Mesodermal cell (in vitro differentiated cells): ENCODE measurements around the gene KANK2.

Experiments
- H3K27ac ChIP-seq: 2 replicates; pipeline ENCODE4 v1.7.0; 2013; ENCODE audit warnings: mild to moderate bottlenecking, low read depth, low read length, moderate library complexity; ENCODE audit not compliant: severe bottlenecking
- H3K36me3 ChIP-seq: 2 replicates; pipeline ENCODE4 v1.7.1; 2013; ENCODE audit warnings: mild to moderate bottlenecking, low read length, moderate library complexity; ENCODE audit not compliant: control insufficient read depth, insufficient read depth
- H3K4me1 ChIP-seq: one replicate; pipeline ENCODE4 v1.7.1; 2013; ENCODE audit warnings: mild to moderate bottlenecking, low read length; ENCODE audit not compliant: insufficient read depth, control insufficient read depth, poor library complexity, severe bottlenecking
- H3K4me3 ChIP-seq: 2 replicates; pipeline ENCODE4 v1.7.0; 2013; ENCODE audit warnings: low read length, control low read depth, mild to moderate bottlenecking; ENCODE audit not compliant: insufficient read depth, poor library complexity, severe bottlenecking; ENCODE audit errors: extremely low read depth
- H3K9me3 ChIP-seq: 2 replicates; pipeline ENCODE4 v1.7.1; 2013; ENCODE audit warnings: mild to moderate bottlenecking, low read length, moderate library complexity; ENCODE audit not compliant: control insufficient read depth
- WGBS, 2 experiments: methylation state at CpG; one replicate each; pipeline ENCODE4 v1.1.5; 2013; ENCODE audit warnings: missing lambda C conversion rate in 2 of 2; ENCODE audit not compliant: insufficient coverage in 2 of 2; 5-methylcytosine and 5-hydroxymethylcytosine counted together

Gene KANK2

DNA sequence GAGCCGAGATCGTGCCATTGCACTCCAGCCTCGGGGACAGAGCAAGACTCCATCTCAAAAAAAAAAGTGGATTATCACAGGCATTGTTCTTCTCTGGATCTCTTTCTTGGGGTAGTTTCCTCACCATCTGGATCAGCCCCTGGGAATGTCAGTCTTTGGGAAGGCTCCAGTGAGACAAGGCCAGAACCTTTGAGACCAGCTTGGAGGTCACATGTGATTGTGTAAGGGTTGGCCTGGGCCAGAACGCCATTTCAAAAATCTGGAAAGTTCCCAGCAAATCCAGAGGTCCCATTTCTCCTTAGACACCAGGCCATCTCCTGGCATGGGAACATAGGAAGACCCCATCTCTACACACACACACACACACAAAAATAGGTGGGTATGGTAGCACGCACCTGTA, 27.8 kb upstream of the KANK2 start:
- H3K9me3 ChIP-seq = peaks cover 7% of the 10 kb centered on the region
- H3K27ac ChIP-seq = no peak overlapping the region
- H3K4me3 ChIP-seq = no peak overlapping the region
- H3K36me3 ChIP-seq = peaks cover 33% of the 10 kb centered on the region
- no peaks in the 10 kb centered on the region for H3K4me1 ChIP-seq
- WGBS, 2 experiments = 94 to 100% methylated on average over 2 to 4 of the region's 5 CpGs

DNA sequence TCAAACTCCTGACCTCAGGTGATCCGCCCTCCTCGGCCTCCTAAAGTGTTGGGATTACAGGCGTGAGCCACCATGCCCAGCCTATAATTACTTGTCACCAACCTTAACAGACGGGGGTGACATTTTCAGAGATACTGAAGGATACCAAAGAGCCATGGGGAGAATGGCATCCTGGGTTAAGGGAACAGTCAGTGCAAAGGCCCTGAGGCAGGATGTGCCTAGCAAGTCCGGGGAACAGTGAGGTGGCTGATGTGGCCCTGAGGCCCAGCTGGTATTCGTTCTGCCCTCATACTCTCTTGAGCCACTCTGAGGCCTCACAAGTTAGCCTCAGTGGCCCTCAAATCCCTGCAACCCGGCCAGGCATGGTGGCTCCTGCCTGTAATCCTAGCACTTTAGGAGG, 27.1 kb upstream of the KANK2 start:
- H3K4me3 ChIP-seq = no peak overlapping the region
- H3K9me3 ChIP-seq = peaks cover 7% of the 10 kb centered on the region
- H3K4me1 ChIP-seq = no peaks in the 10 kb centered on the region
- no peak overlapping the region for H3K27ac ChIP-seq
- H3K36me3 ChIP-seq = peaks cover 33% of the 10 kb centered on the region
- WGBS, 2 experiments = 93 to 98% methylated on average over 6 of the region's 7 CpGs

DNA sequence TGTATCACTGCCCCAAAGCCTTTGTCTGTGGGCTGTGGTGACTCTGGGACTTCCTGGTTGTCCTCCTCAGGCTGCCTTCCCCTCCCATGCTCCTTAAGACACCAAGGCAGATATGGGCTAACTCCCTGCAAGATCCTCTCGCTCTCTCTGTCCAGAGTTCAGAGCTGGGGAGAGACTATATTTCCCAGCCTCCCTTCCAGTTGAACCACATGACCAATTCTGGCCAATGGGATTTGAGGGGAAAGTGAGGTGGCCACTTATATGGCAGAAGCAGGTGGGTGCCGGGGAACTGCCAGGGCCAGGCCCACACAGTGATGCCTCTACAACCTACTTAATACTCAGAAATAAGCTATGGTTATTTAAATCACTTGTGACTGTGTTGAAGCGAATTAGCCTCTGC, 25.9 kb upstream of the KANK2 start:
- Histone ChIP-seq H3K9me3 (peaks cover 7% of the 10 kb centered on the region), H3K4me1 (no peaks in the 10 kb centered on the region), H3K27ac (no peak overlapping the region), H3K36me3 (peaks cover 33% of the 10 kb centered on the region), H3K4me3 (no peak overlapping the region)
- no CpG with 5 or more reads among the region's 3 CpGs for WGBS, 2 experiments

DNA sequence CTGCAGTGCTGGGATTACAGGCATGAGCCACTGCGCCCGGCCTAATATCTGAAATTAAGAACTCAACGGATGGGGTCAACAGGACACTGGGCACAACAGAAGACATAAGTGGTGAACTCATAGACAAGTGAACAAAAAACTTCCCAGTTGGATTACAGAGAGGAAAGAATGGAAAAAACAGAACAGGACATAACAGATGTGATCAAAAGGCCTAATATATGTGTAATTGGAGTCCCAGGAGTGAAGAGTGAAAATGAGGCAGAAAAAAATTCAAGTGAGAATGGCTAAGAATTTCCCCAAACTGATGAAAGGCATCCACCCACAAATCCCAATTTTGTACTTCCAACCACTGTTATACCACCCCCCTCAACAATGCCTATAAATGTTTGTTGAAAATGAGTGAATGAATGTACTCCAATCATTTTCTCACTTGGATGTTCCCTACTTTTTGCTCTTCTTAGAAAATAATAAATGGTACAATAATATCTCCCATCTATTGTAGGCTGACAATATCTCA, 23.8 kb upstream of the KANK2 start:
- Histone ChIP-seq H3K4me1 (no peaks in the 10 kb centered on the region), H3K36me3 (peaks cover 35% of the 10 kb centered on the region), H3K4me3 (no peak overlapping the region), H3K9me3 (peaks cover 7% of the 10 kb centered on the region), H3K27ac (no peak overlapping the region)
- WGBS, 2 experiments = 85 to 100% methylated on average over 3 of the region's 3 CpGs

DNA sequence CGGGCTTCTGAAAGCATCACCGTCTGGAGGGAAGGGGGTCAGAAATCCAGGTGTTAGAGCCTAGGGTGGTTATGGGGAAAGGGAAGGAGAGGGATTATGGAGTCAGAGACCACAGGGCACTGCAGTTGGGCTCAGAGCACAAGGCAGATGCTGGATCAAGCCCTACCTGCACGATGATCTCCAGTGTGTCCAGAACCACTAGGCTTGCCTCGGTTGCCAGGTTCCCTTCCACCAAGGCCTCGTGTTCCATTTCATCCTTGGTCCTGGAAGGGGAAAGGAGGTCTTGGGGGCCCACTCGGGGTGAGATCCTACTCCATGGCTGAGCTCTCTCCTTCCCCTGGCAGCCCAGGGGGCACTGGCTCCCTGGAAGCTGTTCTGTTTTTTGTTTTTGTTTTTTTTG, 17.0 kb upstream of the KANK2 start:
- H3K4me3 ChIP-seq = no peak overlapping the region
- no peaks in the 10 kb centered on the region for H3K4me1 ChIP-seq
- 91 to 100% methylated on average over 5 to 6 of the region's 6 CpGs for WGBS, 2 experiments
- H3K27ac ChIP-seq = no peak overlapping the region
- H3K36me3 ChIP-seq = peaks cover 47% of the 10 kb centered on the region
- H3K9me3 ChIP-seq = no peaks in the 10 kb centered on the region

DNA sequence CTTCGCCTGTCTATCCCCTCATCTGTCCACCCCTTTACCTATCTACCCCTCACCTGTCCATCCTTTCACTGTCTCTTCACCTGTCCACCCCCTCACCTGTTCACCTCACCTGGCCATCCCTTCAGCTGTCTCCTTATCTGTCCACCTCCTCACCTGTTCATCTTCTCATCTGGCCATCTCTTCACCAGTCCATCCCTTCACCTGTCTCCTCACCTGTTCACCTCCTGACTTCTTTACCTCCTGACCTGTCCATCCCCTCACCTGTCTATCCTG, 13.2 kb upstream of the KANK2 start:
- Histone ChIP-seq H3K36me3 (peaks cover 43% of the 10 kb centered on the region), H3K27ac (no peak overlapping the region), H3K9me3 (no peaks in the 10 kb centered on the region), H3K4me3 (no peak overlapping the region), H3K4me1 (no peaks in the 10 kb centered on the region)
- 91% methylated on average over 1 of the region's 1 CpG for WGBS, 2 experiments

DNA sequence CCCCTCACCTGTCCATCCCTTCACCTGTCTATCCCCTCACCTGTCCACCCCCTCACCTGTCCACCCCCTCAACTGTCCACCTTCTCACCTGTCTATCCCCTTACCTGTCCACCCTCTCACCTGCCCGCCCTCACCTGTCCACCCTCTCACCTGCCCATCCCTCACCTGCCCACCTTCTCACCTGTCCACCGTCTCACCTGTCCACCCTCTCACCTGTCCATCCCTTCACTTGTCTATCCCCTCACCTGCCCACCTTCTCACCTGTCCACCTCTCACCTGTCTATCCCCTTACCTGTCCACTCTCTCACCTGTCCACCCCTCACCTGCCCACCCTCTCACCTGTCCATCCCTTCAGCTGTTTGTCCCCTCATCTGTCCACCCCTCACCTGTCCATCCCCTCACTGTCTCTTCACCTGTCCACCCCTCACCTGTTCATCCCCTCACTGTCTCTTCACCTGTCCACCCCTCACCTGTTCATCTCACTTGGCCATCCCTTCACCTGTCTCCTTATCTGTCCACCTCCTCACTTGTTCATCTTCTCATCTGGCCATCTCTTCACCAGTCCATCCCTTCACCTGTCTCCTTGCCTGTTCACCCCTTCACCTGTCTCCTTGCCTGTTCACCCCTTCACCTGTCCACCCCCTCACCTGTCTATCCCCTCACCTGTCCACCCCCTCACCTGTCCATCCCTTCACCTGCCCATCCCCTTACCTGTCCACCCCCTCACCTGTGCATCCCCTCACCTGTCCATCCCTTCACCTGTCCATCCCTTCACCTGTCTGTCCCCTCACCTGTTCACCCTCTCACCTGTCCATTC, 12.7 kb upstream of the KANK2 start:
- no peak overlapping the region for H3K4me3 ChIP-seq
- no peaks in the 10 kb centered on the region for H3K4me1 ChIP-seq
- no peaks in the 10 kb centered on the region for H3K9me3 ChIP-seq
- WGBS, 2 experiments = 77 to 85% methylated on average over 2 of the region's 2 CpGs
- H3K36me3 ChIP-seq = peaks cover 37% of the 10 kb centered on the region
- H3K27ac ChIP-seq = no peak overlapping the region

DNA sequence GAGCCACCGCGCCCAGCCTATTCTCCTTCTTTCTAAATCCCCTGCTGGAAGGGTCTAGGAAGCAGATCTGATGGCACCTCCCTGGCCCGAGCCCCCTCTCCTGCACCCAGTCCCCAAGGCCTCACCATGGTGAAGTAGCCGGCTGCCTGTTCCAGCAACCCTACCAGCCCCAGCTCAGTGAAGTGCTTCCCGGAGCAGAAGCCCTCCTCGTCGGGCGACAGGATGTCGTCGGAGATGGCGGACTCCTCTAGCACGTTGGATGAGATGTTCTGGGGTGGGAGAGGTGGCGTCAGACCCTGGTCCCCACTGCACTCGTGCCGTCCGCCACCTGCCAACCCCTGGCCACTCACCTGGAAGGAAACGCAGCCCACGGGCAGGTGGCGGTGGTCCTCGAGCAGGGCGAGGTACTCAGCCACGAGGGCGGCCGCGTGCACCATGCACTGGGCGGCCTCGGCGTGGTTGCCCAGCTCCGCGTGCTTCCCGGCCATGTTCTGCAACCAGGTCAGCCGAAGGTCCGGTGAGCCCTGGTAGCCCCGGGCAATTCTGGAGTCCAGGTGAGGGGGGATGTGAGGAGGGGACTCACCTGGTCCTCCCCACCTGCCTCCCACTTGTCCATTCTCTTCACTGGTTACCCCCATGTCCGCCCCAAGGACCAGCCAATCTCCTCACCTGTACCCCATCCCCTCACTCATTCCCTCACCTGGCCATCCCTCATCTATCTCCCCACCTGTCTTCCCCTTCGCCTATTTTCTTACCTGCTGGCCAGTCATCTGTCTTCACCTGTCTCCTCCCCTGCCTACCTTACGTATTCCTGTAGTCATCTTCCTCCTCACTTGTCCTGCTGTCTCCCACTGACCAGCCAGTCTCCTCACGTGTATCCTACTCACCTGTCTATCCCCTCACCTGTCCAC, 11.5 kb upstream of the KANK2 start:
- Histone ChIP-seq H3K9me3 (no peaks in the 10 kb centered on the region), H3K27ac (peak overlapping the region; percentile 29), H3K4me3 (no peak overlapping the region), H3K36me3 (peaks cover 30% of the 10 kb centered on the region), H3K4me1 (no peaks in the 10 kb centered on the region)
- WGBS, 2 experiments = 94 to 98% methylated on average over 31 to 32 of the region's 38 CpGs

DNA sequence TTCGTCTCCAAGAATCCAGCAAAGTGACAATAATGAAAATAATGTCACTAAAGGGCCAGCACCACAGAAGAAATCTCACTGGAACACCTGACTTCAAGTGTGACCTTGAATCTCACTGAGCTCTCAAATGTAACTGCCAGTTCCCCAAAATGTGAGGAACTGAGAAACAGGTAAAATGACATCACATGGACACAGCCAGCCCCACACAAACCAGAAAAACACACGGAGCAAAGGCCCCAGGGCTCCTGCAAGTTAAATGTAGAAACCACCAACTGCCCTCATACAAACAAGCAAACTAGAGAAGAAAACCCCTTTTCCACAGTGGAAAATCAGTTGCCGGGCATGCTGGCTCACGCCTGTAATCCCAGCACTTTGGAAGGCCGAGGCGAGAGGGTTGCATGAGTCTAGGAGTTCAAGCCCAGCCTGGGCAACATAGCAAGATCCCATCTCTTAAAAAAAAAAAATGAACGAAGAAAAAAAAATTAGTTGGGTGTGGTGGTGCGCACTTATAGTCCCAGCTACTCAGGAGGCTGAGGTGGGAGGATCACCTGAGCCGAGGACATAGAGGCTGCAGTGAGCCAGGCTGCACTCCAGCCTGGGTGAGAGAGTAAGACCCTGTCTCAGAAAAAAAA, 8.7 kb upstream of the KANK2 start:
- H3K9me3 ChIP-seq = no peaks in the 10 kb centered on the region
- peaks cover 21% of the 10 kb centered on the region for H3K36me3 ChIP-seq
- 94 to 98% methylated on average over 7 to 8 of the region's 9 CpGs for WGBS, 2 experiments
- no peak overlapping the region for H3K4me3 ChIP-seq
- no peak overlapping the region for H3K27ac ChIP-seq
- H3K4me1 ChIP-seq = peaks cover 8% of the 10 kb centered on the region

DNA sequence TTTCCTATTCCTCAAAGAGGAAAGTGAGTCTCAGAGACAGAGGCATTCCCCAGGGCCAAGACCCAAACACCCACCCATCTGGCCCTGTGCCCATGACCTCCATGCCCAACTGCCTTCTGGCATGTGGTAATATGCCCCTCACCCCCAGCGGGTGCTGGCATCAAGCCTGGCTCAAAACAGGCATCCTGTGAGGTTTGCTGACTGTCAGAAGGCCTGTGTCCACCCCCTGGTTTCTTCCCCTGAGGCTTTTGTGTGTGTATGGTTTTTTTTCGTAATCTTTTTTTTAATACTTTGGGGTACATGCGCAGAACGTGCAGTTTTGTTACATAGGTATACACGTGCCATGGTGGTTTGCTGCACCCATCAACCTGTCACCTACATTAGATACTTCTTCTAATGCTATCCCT, 7.6 kb upstream of the KANK2 start:
- no peak overlapping the region for H3K4me3 ChIP-seq
- no peaks in the 10 kb centered on the region for H3K9me3 ChIP-seq
- no peak overlapping the region for H3K27ac ChIP-seq
- peaks cover 8% of the 10 kb centered on the region for H3K4me1 ChIP-seq
- 100% methylated on average over 1 of the region's 5 CpGs; no CpG with 5 or more reads in 1 of the 2 experiments for WGBS, 2 experiments
- H3K36me3 ChIP-seq = peaks cover 11% of the 10 kb centered on the region
